HG03039 (cell line): ENCODE measurements around the gene TECPR1.
A peak's percentile ranks its signal among the peaks of the same experiment; 100 is the strongest.

Source experiments
- ATAC-seq: cut with Tn5 transposase; IDR thresholded peaks from one replicate; pipeline ENCODE4 v1.9.1; 2021; ENCODE audit warnings: mild to moderate bottlenecking, moderate library complexity; ENCODE audit not compliant: unreplicated experiment

TECPR1 gene

GRCh38 chr7:98283887-98284222 lies 31.8 kb upstream of the TECPR1 start:
- ATAC-seq = no peak

- ATAC-seq = no peak
Observed at GRCh38 chr7:98283127-98283886, 31.3 kb upstream of the TECPR1 start.

- no peak for ATAC-seq
Observed at GRCh38 chr7:98282703-98283102, 30.7 kb upstream of the TECPR1 start.

GRCh38 chr7:98281757-98282606 lies 29.9 kb upstream of the TECPR1 start:
- peak; percentile 20 for ATAC-seq

GRCh38 chr7:98280791-98281756 lies 29.0 kb upstream of the TECPR1 start, which contains the start of gene BRI3:
Gene BRI3 (plus strand): TSS chr7:98281686. CDS start chr7:98281796, 110 bp downstream.
- ATAC-seq = peak; percentile 69

- no peak for ATAC-seq
Observed at GRCh38 chr7:98280296-98280695, 28.3 kb upstream of the TECPR1 start.

GRCh38 chr7:98278936-98279335 lies 26.9 kb upstream of the TECPR1 start:
- ATAC-seq = no peak

GRCh38 chr7:98278408-98278807 lies 26.4 kb upstream of the TECPR1 start:
- no peak for ATAC-seq

GRCh38 chr7:98276241-98276761 lies 24.3 kb upstream of the TECPR1 start:
- no peak for ATAC-seq

- ATAC-seq = no peak
Observed at GRCh38 chr7:98267303-98267702, 15.3 kb upstream of the TECPR1 start.

GRCh38 chr7:98266840-98267239 lies 14.8 kb upstream of the TECPR1 start:
- no peak for ATAC-seq

GRCh38 chr7:98265841-98266271 lies 13.8 kb upstream of the TECPR1 start:
- no peak for ATAC-seq

- no peak for ATAC-seq
Observed at GRCh38 chr7:98257701-98258100, 5.7 kb upstream of the TECPR1 start.

- no peak for ATAC-seq
Observed at GRCh38 chr7:98256431-98256830, 4.4 kb upstream of the TECPR1 start.

GRCh38 chr7:98254951-98255610 lies 3.0 kb upstream of the TECPR1 start:
- ATAC-seq = no peak

- ATAC-seq = no peak
Observed at GRCh38 chr7:98254516-98254915, 2.5 kb upstream of the TECPR1 start.

GRCh38 chr7:98252425-98253054 lies 508 bp upstream of the TECPR1 start:
- no peak for ATAC-seq

- peak; percentile 23 for ATAC-seq
Observed at GRCh38 chr7:98251231-98251600, 816 bp downstream of the TECPR1 start.

GRCh38 chr7:98250789-98251188 lies 1.2 kb downstream of the TECPR1 start:
- ATAC-seq = no peak

GRCh38 chr7:98249106-98249505 lies 2.9 kb downstream of the TECPR1 start:
- no peak for ATAC-seq
